ENCODE measurements around the gene PCGF3.
"Not testable (repeated sequence)": the region's sequence is repeated elsewhere in the genome, so short reads cannot be mapped to it uniquely, and the experiment has no call there.

Gene PCGF3

GRCh38 chr4:683982-684622 is 21.5 kb upstream of the PCGF3 start:
- DNase-seq = no peak

GRCh38 chr4:684623-685327 is 20.9 kb upstream of the PCGF3 start:
- DNase-seq = no peak

- no peak for DNase-seq
These were observed 19.8 kb upstream of the PCGF3 start for GRCh38 chr4:685679-686412.

GRCh38 chr4:686413-687040 is 19.1 kb upstream of the PCGF3 start:
- DNase-seq = no peak

GRCh38 chr4:687048-687970 is 18.3 kb upstream of the PCGF3 start:
- no peak for DNase-seq

- DNase-seq = no peak
These were observed 17.4 kb upstream of the PCGF3 start for GRCh38 chr4:687971-688853.

GRCh38 chr4:688854-689681 is 16.6 kb upstream of the PCGF3 start, which contains the start of gene SLC49A3:
Gene SLC49A3 (minus strand): TSS chr4:689151. CDS start chr4:689127, 24 bp downstream.
- no peak for DNase-seq

- DNase-seq = no peak
These were observed 15.9 kb upstream of the PCGF3 start for GRCh38 chr4:689723-690122.

- DNase-seq = no peak
These were observed 12.7 kb upstream of the PCGF3 start for GRCh38 chr4:692771-693554.

GRCh38 chr4:694341-694940 is 11.2 kb upstream of the PCGF3 start:
- not testable (repeated sequence) for DNase-seq

GRCh38 chr4:699816-700580 is 5.6 kb upstream of the PCGF3 start:
- DNase-seq = no peak

- no peak for DNase-seq
These were observed 4.9 kb upstream of the PCGF3 start for GRCh38 chr4:700587-701264.

GRCh38 chr4:702618-703048 is 3.0 kb upstream of the PCGF3 start:
- DNase-seq = no peak

GRCh38 chr4:703336-704197 is 2.1 kb upstream of the PCGF3 start:
- DNase-seq = no peak

GRCh38 chr4:704198-704891 is 1.3 kb upstream of the PCGF3 start:
- DNase-seq = no peak

- no peak for DNase-seq
These were observed 708 bp upstream of the PCGF3 start for GRCh38 chr4:704971-705277.

Measured in stimulated activated CD4-positive, alpha-beta T cell treated with anti-CD3 and anti-CD28 coated beads, Interleukin-4, amount 100 ng/mL, for 1 hour (primary cell).